Stimulated activated effector memory CD8-positive, alpha-beta T cell treated with anti-CD3 and anti-CD28 coated beads, Interleukin-12 subunit alpha, Interleukin-12 subunit beta, amount 100 ng/mL, for 72 hours (primary cell): ENCODE results near the gene SLC25A26.
"Not testable (repeated sequence)": the region's sequence is repeated elsewhere in the genome, so short reads cannot be mapped to it uniquely, and the experiment has no call there.

Experiments used
- ATAC-seq: fragments of 150-1000 bp; cut with Tn5 transposase; 2 replicates; pipeline ENCODE4 v1.10.0; 2021
- DNase-seq, 2 donors: peaks; one replicate each; pipeline ENCODE4 v3.0.0; 2021 to 2022; ENCODE audit warnings: low spot score in 2 of 2
- H3K27ac Mint-ChIP-seq: one replicate; pipeline ENCODE4 v1.8.0; 2022; ENCODE audit warnings: mild to moderate bottlenecking, mixed read lengths
- H3K36me3 Mint-ChIP-seq: one replicate; pipeline ENCODE4 v1.8.0; 2022; ENCODE audit warnings: mild to moderate bottlenecking, mixed read lengths
- H3K4me1 Mint-ChIP-seq: one replicate; pipeline ENCODE4 v1.8.0; 2022; ENCODE audit warnings: mixed read lengths
- H3K4me3 Mint-ChIP-seq: one replicate; pipeline ENCODE4 v1.8.0; 2022; ENCODE audit warnings: mild to moderate bottlenecking, mixed read lengths
- H3K9me3 Mint-ChIP-seq: one replicate; pipeline ENCODE4 v1.8.0; 2022; ENCODE audit warnings: mixed read lengths

Gene SLC25A26

DNA sequence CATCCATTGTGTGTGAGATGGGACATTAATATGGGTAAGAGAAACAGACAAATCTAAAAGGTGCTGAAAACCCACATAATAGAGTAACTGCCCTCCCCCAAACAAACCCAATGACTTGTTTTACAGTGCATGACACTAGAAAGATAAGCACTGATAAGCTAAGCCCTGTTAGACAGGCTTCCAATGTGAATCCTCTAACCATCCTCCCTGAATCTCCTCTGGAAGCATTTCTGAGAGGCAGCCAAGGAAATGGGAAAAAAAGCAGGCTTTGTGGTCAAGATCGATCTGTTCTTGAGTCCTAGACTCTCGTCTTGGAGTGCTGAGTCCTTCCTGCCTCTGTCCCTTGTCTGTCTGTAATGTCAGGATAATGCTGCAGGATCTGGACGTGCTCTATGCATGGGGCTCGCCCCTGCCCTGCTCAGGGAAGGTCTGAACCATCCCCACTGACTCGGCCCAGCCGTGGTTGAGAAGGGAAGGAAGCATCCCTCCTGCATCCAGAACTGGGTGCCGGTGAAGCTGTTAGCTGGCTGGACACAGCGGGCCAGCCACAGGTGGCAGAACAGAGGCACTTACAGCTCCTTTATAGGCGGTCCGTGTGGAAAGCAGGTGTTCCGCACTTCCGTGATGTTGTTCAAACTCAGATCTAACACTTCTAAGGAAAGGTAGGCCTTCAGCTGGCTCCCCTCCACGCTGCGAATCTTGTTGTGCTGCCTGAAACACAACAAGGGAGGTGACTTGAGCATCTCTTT, 195.9 kb downstream of the SLC25A26 start:
- Mint-ChIP-seq H3K36me3 (peaks cover 55% of the 10 kb centered on the region), H3K4me3 (no peak overlapping the region), H3K9me3 (peaks cover 3% of the 10 kb centered on the region), H3K4me1 (peaks cover 41% of the 10 kb centered on the region), H3K27ac (no peak overlapping the region)
- no peak for ATAC-seq
- no peak for DNase-seq

DNA sequence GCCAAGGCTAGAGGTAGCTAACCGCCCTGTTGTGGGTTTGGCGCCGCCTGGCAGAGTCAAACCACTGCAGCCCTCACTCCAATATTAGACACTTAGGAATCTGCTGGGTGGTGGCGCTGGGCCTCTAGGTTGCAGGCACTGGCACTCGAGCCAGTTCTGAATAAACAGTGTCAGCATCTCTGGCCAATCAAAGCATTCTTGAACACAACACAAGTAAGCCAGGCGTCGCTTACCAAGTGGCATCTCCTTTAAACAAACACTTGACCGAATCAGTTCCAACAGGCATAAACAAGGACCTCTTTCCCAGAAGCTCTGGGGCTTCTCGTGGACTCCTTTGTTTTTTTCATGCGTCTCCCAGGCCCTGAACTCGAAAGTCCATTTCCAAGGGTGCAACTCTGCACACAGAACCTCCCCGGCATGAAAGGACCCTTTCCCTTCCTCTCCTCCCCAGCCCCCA, 197.7 kb downstream of the SLC25A26 start:
- Mint-ChIP-seq H3K4me1 (peaks cover 39% of the 10 kb centered on the region), H3K4me3 (no peak overlapping the region), H3K9me3 (peaks cover 12% of the 10 kb centered on the region), H3K36me3 (peaks cover 37% of the 10 kb centered on the region), H3K27ac (peak overlapping the region; percentile 76)
- DNase-seq (no peak), ATAC-seq (no peak)

DNA sequence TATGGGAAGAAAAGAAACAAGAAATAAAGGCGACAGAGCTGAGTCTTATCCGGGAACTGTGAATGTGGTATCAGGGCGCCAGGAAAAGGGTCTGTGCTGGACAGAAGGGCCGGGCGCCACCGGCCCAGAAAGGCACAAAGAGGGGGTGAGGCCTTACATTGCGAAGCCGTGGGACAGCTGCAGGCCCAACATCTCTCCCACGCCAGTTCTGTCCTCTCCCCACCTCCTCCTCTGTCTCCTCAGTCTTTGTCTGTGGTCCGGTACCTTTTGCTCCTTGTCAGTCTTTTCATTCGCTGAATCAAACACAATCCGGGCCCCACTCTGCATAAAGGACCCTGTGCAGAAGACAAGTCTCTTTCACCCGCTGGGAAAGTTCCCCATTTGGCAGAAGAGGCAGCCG, 198.2 kb downstream of the SLC25A26 start:
- H3K27ac Mint-ChIP-seq, result peak overlapping the region; percentile 76
- peaks cover 12% of the 10 kb centered on the region for H3K9me3 Mint-ChIP-seq
- peaks cover 32% of the 10 kb centered on the region for H3K36me3 Mint-ChIP-seq
- ATAC-seq (no peak), DNase-seq (no peak)
- H3K4me3 Mint-ChIP-seq, result no peak overlapping the region
- peaks cover 40% of the 10 kb centered on the region for H3K4me1 Mint-ChIP-seq

DNA sequence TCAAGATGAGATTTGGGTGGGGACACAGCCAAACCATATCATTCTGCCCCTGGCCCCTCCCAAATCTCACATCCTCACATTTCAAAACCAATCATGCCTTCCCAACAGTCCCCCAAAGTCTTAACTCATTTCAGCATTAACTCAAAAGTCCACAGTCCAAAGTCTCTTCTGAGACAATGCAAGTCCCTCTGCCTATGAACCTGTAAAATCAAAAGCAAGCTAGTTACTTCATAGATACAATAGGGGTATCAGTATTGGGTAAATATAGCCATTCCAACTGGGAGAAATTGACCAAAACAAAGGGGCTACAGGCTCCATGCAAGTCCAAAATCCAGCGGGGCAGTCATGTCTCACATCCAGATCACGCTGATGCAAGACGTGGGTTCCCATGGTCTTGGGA, 200.3 kb downstream of the SLC25A26 start:
- peaks cover 16% of the 10 kb centered on the region for H3K36me3 Mint-ChIP-seq
- not testable (repeated sequence) for ATAC-seq, H3K4me3 Mint-ChIP-seq, H3K27ac Mint-ChIP-seq, DNase-seq
- H3K9me3 Mint-ChIP-seq, result peaks cover 12% of the 10 kb centered on the region
- peaks cover 53% of the 10 kb centered on the region for H3K4me1 Mint-ChIP-seq

DNA sequence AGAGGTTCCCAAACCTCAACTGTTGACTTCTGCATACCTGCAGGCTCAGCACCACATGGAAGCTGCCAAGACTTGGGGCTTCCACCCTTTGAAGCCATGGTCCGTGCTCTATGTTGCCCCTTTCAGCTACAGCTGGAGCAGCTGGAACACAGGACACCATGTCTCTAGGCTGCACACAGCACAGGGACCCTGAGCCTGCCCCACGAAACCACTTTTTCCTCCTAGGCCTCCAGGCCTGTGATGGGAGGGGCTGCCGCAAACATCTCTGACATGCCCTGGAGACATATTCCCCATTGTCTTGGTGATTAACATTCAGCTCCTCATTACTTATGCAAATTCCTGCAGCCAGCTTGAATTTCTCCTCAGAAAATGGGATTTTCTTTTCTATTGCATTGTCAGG, 201.1 kb downstream of the SLC25A26 start:
- not testable (repeated sequence) for ATAC-seq, DNase-seq, H3K27ac Mint-ChIP-seq, H3K4me3 Mint-ChIP-seq
- peaks cover 16% of the 10 kb centered on the region for H3K36me3 Mint-ChIP-seq
- peaks cover 12% of the 10 kb centered on the region for H3K9me3 Mint-ChIP-seq
- peaks cover 59% of the 10 kb centered on the region for H3K4me1 Mint-ChIP-seq

DNA sequence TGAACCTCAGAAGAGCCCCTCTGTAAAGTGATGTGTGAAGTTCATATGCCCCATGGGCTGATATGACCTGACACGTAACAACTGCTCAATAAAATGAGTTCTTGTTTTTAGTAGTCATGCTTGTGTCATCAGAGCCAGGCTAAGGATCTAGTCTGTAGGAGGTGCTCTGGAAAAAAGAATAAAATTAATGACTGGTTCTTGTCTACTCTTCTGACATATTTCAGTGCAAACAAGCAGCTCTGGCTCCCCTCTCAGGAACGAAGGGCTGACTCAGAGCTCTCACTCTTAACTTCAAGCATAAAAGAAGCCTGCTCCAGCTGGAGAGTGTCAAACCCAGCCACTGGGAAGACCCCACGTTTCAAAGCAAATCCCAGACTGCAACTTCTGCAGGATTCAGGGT, 203.0 kb downstream of the SLC25A26 start:
- ATAC-seq (peak; percentile 76), DNase-seq (no peak)
- H3K36me3 Mint-ChIP-seq, result peaks cover 12% of the 10 kb centered on the region

DNA sequence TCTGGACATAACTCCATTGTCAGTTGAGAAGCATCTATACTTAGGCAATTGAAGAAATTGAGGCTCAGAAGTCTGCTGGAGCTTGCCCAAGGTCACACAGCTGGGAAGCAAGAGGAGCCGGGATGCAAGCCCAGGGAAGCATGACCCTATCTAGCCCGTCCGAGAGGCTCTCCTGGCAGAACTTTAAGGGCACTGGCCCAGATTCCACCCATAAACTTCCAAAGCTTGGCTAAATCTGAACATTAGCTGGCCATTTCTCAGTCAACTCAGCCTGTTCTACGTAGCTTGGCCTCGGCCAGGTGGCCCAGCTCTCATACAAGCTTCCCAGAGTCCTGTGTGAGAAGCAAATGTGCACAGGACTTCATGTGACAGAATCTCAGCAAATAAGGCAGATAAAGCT, 204.2 kb downstream of the SLC25A26 start:
- no peak overlapping the region for H3K4me3 Mint-ChIP-seq
- ATAC-seq (no peak), DNase-seq (no peak)
- no peak overlapping the region for H3K27ac Mint-ChIP-seq
- peaks cover 12% of the 10 kb centered on the region for H3K9me3 Mint-ChIP-seq
- H3K36me3 Mint-ChIP-seq, result peaks cover 8% of the 10 kb centered on the region
- H3K4me1 Mint-ChIP-seq, result peaks cover 67% of the 10 kb centered on the region

More for the DNA sequence above, 203.0 kb downstream of the SLC25A26 start:
- Mint-ChIP-seq H3K4me3 (no peak overlapping the region), H3K9me3 (peaks cover 12% of the 10 kb centered on the region), H3K4me1 (peaks cover 67% of the 10 kb centered on the region), H3K27ac (peak overlapping the region; percentile 43)

DNA sequence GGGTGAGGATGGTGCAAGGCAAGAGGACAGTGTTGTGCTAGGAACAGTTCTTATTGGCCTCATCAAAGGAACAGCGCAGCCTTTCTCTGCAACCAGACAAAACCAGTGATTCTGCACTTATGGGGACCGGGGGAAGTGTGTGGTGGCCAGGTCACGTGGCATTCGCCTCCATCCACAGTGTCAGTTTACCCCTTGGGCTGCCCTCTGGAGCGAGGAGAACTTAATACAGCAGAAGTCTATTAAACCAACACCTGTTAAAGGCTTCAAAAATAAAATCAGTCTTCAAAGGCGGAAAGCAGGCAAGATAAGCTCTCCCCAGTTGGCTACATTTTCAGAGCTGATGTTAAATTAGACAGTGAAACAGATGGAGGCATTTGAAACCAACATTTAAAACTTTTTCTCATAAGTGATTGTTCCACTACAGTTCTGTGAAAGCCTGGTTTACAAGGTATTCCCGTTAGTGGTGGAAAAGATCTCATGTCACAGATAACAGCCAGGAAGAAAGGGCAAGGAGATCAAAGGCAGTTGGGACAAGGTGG, 204.8 kb downstream of the SLC25A26 start:
- Mint-ChIP-seq H3K9me3 (peaks cover 10% of the 10 kb centered on the region), H3K27ac (peak overlapping the region; percentile 4), H3K36me3 (peaks cover 1% of the 10 kb centered on the region), H3K4me1 (peaks cover 61% of the 10 kb centered on the region), H3K4me3 (no peak overlapping the region)
- no peak for DNase-seq
- ATAC-seq, result no peak

DNA sequence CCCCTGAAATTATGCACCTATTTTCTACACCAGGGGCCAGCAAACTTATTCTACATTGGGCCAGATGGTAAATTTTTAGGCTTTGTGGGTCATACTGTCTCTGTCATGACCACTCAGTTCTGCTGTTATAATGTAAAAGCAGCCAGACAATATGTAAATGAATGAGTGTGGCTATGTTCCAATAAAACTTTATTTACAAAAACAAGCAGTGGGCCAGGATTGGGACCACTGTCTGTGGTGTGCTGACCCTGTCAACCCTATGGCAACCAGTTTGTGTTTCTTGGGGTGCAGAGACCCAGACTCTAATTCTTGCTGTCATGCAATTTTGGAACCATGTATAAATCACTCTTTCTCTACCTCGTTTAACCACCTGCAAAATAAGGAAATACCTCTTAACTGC, 205.3 kb downstream of the SLC25A26 start:
- peaks cover 9% of the 10 kb centered on the region for H3K9me3 Mint-ChIP-seq
- H3K4me3 Mint-ChIP-seq, result no peak overlapping the region
- DNase-seq (no peak), ATAC-seq (no peak)
- no peaks in the 10 kb centered on the region for H3K36me3 Mint-ChIP-seq
- peaks cover 56% of the 10 kb centered on the region for H3K4me1 Mint-ChIP-seq
- peak overlapping the region; percentile 4 for H3K27ac Mint-ChIP-seq

DNA sequence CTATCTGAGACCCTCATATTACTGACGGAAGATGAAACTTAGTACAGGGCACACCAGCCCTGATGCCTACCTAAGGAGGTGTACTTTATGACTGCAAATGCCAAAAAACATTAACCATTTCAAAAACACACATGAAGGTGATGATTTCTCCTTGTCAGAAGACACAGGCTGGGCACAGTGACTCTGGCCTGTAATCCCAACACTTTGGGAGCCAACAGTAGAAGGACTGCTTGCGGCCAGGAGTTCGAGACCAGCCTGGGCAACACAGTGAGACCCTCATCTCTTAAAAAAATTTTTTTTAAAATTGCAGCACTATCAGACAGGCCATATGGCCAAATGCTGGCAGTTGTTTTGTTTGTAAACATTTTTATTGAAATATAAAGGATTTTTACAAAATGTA, 206.6 kb downstream of the SLC25A26 start:
- DNase-seq, result no peak
- Mint-ChIP-seq H3K36me3 (no peaks in the 10 kb centered on the region), H3K27ac (no peak overlapping the region), H3K4me3 (no peak overlapping the region), H3K4me1 (peaks cover 55% of the 10 kb centered on the region), H3K9me3 (peaks cover 4% of the 10 kb centered on the region)
- no peak for ATAC-seq

DNA sequence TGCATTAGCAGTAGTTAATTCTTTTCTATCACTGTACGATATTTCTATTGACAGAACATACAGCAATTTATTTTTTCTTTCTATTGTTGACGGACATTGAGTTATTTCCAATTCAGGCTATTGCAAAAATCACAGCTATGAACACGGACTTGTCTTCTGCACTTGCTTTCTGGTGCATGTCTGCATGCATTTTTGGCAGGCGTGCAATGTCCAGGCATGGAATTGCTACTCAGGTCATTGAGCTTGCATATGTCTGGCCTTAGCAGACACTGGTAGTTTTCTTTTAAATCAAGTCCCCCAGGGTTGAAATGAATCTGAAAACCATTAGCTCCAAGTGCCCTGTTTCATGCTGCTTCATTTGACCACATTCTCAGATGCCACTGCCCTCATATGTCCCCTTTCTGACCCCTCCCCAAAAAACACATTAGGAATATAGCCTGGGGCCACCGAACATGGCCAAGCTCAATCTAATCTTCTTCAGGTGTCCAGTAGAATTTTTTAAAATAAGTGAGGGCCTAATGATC, 207.2 kb downstream of the SLC25A26 start:
- no peaks in the 10 kb centered on the region for H3K36me3 Mint-ChIP-seq
- H3K9me3 Mint-ChIP-seq, result no peaks in the 10 kb centered on the region
- peaks cover 51% of the 10 kb centered on the region for H3K4me1 Mint-ChIP-seq
- ATAC-seq (no peak), DNase-seq (no peak)
- H3K27ac Mint-ChIP-seq, result no peak overlapping the region
- H3K4me3 Mint-ChIP-seq, result no peak overlapping the region
